HepG2 (cell line): ENCODE results near the gene MBOAT7.

Source experiments
- CHD4 ChIP-seq: fragments of 200-600 bp; sonication (generic); IDR thresholded peaks from 2 replicates; pipeline ENCODE4 v1.7.0; 2017; ENCODE audit warnings: mild to moderate bottlenecking, low read length, borderline replicate concordance
- EED ChIP-seq: sonication (generic); formaldehyde crosslinking; IDR thresholded peaks from 2 replicates; pipeline ENCODE4 v1.5.0; 2020; ENCODE audit warnings: mild to moderate bottlenecking, missing genetic modification reagents
- JUND ChIP-seq: sonication (generic); formaldehyde crosslinking; IDR thresholded peaks from 2 replicates; pipeline ENCODE4 v1.8.0; 2022; ENCODE audit warnings: mild to moderate bottlenecking, missing genetic modification reagents
- KDM2A ChIP-seq: sonication (generic); formaldehyde crosslinking; IDR thresholded peaks from 2 replicates; pipeline ENCODE4 v1.4.0; 2020; ENCODE audit warnings: low read depth, missing genetic modification reagents, borderline replicate concordance
- NBN ChIP-seq: fragments of 450-650 bp; conservative IDR thresholded peaks from 2 replicates; pipeline ENCODE4 v1.6.1; 2017
- ZBTB21 ChIP-seq: sonication (generic); formaldehyde crosslinking; IDR thresholded peaks from 2 replicates; pipeline ENCODE4 v1.4.0; 2020; ENCODE audit warnings: missing genetic modification reagents
- ZNF3 ChIP-seq: IDR thresholded peaks from 2 replicates; pipeline ENCODE4 v1.7.0; 2017; ENCODE audit warnings: inconsistent platforms
- ZNF605 ChIP-seq: sonication (generic); formaldehyde crosslinking; IDR thresholded peaks from 2 replicates; pipeline ENCODE4 v1.8.0; 2022; ENCODE audit warnings: mild to moderate bottlenecking, missing genetic modification reagents
- TF ChIP-seq, protein P1 (sequence below): sonication (generic); formaldehyde crosslinking; conservative IDR thresholded peaks from 2 replicates; pipeline ENCODE4 v1.4.0; 2020; ENCODE audit warnings: missing genetic modification reagents
- TF ChIP-seq, protein P2 (sequence below): sonication (generic); formaldehyde crosslinking; IDR thresholded peaks from 2 replicates; pipeline ENCODE4 v1.5.0; 2020; ENCODE audit warnings: mild to moderate bottlenecking, missing genetic modification reagents, moderate library complexity
- TF ChIP-seq, protein P3 (sequence below): sonication (generic); formaldehyde crosslinking; IDR thresholded peaks from 2 replicates; pipeline ENCODE4 v1.5.1; 2020; ENCODE audit warnings: missing genetic modification reagents, mild to moderate bottlenecking, borderline replicate concordance
- TF ChIP-seq, protein P4 (sequence below): sonication (generic); formaldehyde crosslinking; IDR thresholded peaks from 2 replicates; pipeline ENCODE4 v1.4.0; 2020; ENCODE audit warnings: missing genetic modification reagents
- TF ChIP-seq, protein P5 (sequence below): sonication (generic); formaldehyde crosslinking; IDR thresholded peaks from 2 replicates; pipeline ENCODE4 v1.4.0; 2020; ENCODE audit warnings: mild to moderate bottlenecking, low read depth, missing genetic modification reagents

DNA sequence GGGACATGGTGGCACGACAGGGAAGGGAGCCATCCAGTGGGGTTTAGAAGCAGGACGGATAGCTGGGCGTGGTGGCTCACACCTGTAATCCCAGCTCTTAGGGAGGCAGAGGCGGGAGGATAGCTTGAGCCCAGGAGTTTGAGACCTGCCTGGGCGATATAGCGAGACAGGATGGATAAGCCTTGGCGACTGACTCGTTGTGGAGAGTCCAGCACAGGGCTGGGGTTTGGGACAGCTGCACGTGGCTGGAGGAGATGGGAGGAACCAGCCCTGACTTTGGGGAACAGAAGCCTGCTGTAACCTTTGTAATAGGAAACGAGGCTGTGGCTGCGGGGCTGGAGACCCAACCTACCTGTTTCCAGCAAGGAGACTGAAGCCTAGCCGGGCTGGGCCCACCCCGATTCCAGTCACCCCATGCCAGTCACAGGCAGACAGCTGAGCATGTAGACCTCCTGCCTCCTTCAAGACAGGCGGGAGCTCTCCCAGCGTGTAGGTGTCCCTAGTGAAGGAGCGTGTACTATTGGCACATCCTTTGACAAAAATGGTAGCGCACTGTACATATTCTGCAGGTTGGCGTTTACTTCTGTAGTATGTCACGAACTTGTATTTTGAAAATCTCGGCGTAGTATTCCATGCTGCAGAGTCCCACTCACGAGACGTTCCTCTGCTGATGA is 37.9 kb downstream of the MBOAT7 start:
- TF ChIP-seq ZBTB21 (CRISPR knock-in tag), result no peak
- TF ChIP-seq, protein P1, sequence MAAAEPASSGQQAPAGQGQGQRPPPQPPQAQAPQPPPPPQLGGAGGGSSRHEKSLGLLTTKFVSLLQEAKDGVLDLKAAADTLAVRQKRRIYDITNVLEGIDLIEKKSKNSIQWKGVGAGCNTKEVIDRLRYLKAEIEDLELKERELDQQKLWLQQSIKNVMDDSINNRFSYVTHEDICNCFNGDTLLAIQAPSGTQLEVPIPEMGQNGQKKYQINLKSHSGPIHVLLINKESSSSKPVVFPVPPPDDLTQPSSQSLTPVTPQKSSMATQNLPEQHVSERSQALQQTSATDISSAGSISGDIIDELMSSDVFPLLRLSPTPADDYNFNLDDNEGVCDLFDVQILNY (CRISPR knock-in tag), result no peak
- TF ChIP-seq EED (CRISPR knock-in tag), result no peak
- TF ChIP-seq, protein P2, sequence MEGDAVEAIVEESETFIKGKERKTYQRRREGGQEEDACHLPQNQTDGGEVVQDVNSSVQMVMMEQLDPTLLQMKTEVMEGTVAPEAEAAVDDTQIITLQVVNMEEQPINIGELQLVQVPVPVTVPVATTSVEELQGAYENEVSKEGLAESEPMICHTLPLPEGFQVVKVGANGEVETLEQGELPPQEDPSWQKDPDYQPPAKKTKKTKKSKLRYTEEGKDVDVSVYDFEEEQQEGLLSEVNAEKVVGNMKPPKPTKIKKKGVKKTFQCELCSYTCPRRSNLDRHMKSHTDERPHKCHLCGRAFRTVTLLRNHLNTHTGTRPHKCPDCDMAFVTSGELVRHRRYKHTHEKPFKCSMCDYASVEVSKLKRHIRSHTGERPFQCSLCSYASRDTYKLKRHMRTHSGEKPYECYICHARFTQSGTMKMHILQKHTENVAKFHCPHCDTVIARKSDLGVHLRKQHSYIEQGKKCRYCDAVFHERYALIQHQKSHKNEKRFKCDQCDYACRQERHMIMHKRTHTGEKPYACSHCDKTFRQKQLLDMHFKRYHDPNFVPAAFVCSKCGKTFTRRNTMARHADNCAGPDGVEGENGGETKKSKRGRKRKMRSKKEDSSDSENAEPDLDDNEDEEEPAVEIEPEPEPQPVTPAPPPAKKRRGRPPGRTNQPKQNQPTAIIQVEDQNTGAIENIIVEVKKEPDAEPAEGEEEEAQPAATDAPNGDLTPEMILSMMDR (CRISPR knock-in tag), result no peak
- no peak for TF ChIP-seq JUND (CRISPR knock-in tag)
- TF ChIP-seq, protein P3, sequence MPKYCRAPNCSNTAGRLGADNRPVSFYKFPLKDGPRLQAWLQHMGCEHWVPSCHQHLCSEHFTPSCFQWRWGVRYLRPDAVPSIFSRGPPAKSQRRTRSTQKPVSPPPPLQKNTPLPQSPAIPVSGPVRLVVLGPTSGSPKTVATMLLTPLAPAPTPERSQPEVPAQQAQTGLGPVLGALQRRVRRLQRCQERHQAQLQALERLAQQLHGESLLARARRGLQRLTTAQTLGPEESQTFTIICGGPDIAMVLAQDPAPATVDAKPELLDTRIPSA, result no peak
- TF ChIP-seq CHD4, result no peak
- no peak for TF ChIP-seq ZNF605 (CRISPR knock-in tag)
- no peak for TF ChIP-seq ZNF3 (CRISPR knock-in tag)
- no peak for TF ChIP-seq KDM2A (CRISPR knock-in tag)
- TF ChIP-seq, protein P4, sequence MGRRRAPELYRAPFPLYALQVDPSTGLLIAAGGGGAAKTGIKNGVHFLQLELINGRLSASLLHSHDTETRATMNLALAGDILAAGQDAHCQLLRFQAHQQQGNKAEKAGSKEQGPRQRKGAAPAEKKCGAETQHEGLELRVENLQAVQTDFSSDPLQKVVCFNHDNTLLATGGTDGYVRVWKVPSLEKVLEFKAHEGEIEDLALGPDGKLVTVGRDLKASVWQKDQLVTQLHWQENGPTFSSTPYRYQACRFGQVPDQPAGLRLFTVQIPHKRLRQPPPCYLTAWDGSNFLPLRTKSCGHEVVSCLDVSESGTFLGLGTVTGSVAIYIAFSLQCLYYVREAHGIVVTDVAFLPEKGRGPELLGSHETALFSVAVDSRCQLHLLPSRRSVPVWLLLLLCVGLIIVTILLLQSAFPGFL, result no peak
- TF ChIP-seq, protein P5, sequence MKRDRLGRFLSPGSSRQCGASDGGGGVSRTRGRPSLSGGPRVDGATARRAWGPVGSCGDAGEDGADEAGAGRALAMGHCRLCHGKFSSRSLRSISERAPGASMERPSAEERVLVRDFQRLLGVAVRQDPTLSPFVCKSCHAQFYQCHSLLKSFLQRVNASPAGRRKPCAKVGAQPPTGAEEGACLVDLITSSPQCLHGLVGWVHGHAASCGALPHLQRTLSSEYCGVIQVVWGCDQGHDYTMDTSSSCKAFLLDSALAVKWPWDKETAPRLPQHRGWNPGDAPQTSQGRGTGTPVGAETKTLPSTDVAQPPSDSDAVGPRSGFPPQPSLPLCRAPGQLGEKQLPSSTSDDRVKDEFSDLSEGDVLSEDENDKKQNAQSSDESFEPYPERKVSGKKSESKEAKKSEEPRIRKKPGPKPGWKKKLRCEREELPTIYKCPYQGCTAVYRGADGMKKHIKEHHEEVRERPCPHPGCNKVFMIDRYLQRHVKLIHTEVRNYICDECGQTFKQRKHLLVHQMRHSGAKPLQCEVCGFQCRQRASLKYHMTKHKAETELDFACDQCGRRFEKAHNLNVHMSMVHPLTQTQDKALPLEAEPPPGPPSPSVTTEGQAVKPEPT, result no peak
- no peak for TF ChIP-seq NBN
